HG03064 (cell line): Measurements from ENCODE around the gene PCNT.

ENCODE experiments used
- ATAC-seq: cut with Tn5 transposase; IDR thresholded peaks from one replicate; pipeline ENCODE4 v1.9.1; 2021; ENCODE audit warnings: low read depth; ENCODE audit not compliant: unreplicated experiment

PCNT gene

GRCh38 chr21:46375560-46376230, 51.7 kb downstream of the PCNT start:
- ATAC-seq: no peak

GRCh38 chr21:46376231-46376628, 52.3 kb downstream of the PCNT start:
- ATAC-seq: no peak

GRCh38 chr21:46376856-46377453, 53.0 kb downstream of the PCNT start:
- ATAC-seq: no peak

GRCh38 chr21:46377789-46378188, 53.8 kb downstream of the PCNT start:
- no peak for ATAC-seq

- ATAC-seq: no peak
These were observed 55.1 kb downstream of the PCNT start for GRCh38 chr21:46379105-46379504.

GRCh38 chr21:46379691-46380090, 55.7 kb downstream of the PCNT start:
- ATAC-seq: no peak

GRCh38 chr21:46381541-46381940, 57.6 kb downstream of the PCNT start:
- ATAC-seq: no peak

GRCh38 chr21:46384556-46384955, 60.6 kb downstream of the PCNT start:
- ATAC-seq: no peak

- no peak for ATAC-seq
These were observed 62.1 kb downstream of the PCNT start for GRCh38 chr21:46385846-46386733.

GRCh38 chr21:46386734-46387088, 62.8 kb downstream of the PCNT start:
- no peak for ATAC-seq

GRCh38 chr21:46388206-46388880, 64.4 kb downstream of the PCNT start:
- ATAC-seq: no peak

- no peak for ATAC-seq
These were observed 64.9 kb downstream of the PCNT start for GRCh38 chr21:46388896-46389295.

GRCh38 chr21:46390603-46391545, 66.9 kb downstream of the PCNT start:
- ATAC-seq: no peak

- ATAC-seq: no peak
These were observed 67.8 kb downstream of the PCNT start for GRCh38 chr21:46391773-46392172.

GRCh38 chr21:46392921-46393320, 69.0 kb downstream of the PCNT start:
- ATAC-seq: no peak

GRCh38 chr21:46393451-46393940, 69.5 kb downstream of the PCNT start:
- no peak for ATAC-seq

- ATAC-seq: no peak
These were observed 70.1 kb downstream of the PCNT start for GRCh38 chr21:46393941-46394594.

GRCh38 chr21:46394595-46395104, 70.7 kb downstream of the PCNT start:
- no peak for ATAC-seq
